CD4-positive, alpha-beta T cell (primary cell): ENCODE measurements around the gene RGS4. TPM values are rescaled to one million over a fixed set of nuclear protein-coding genes. Genes with fewer than 3 reads are reported as not detected.

ENCODE experiments used
- ATAC-seq: fragments of 200-7000 bp; cut with Tn5 transposase; one replicate; pipeline ENCODE4 v1.10.0; 2022; ENCODE audit warnings: mild to moderate bottlenecking; ENCODE audit not compliant: poor library complexity
- CTCF ChIA-PET: fragments of 350-600 bp; sonication (Branson Sonifier 250); formaldehyde crosslinking; loops from one replicate; lab custom pipeline; 2021; ENCODE audit warnings: antibody characterized with exemption, inconsistent platforms; lab: Charles Lee
- POLR2A ChIA-PET: fragments of 350-600 bp; sonication (Branson Sonifier 250); formaldehyde crosslinking; loops from one replicate; lab custom pipeline; 2021; ENCODE audit warnings: antibody characterized with exemption, inconsistent platforms; lab: Charles Lee
- DNase-seq, 14 experiments: peaks; one replicate each; pipeline ENCODE4 v3.0.0-alpha.2; 2013 to 2020; ENCODE audit warnings: mixed read lengths in 2 of 14
- H3K27ac ChIP-seq, 2 donors: one replicate each; pipeline versions ENCODE4 v1.5.1 to v1.7.0; 2013; ENCODE audit warnings: low read length in 2 of 2, low read depth in 1 of 2, mild to moderate bottlenecking in 1 of 2
- H3K27me3 ChIP-seq, 2 experiments: 1 replicate in 1 of 2; 2 replicates in 1 of 2; pipeline versions ENCODE4 v1.6.1 to v1.7.0; 2013; ENCODE audit warnings: low read length in 2 of 2, control low read depth in 1 of 2, mild to moderate bottlenecking in 1 of 2, moderate library complexity in 1 of 2; ENCODE audit not compliant: insufficient read depth in 2 of 2, control insufficient read depth in 1 of 2
- H3K36me3 ChIP-seq: one replicate; pipeline ENCODE4 v1.6.1; 2013; ENCODE audit warnings: low read length, control low read depth; ENCODE audit not compliant: insufficient read depth
- H3K4me1 ChIP-seq: one replicate; pipeline ENCODE4 v1.6.1; 2013; ENCODE audit warnings: low read length, control low read depth; ENCODE audit not compliant: insufficient read depth
- H3K4me3 ChIP-seq: one replicate; pipeline ENCODE4 v1.5.1; 2013; ENCODE audit warnings: mild to moderate bottlenecking, low read length, moderate library complexity
- H3K9me3 ChIP-seq, 2 experiments: 1 replicate in 1 of 2; 2 replicates in 1 of 2; pipeline versions ENCODE4 v1.6.1 to v1.7.0; 2013; ENCODE audit warnings: low read length in 2 of 2, mild to moderate bottlenecking in 2 of 2, control low read depth in 1 of 2, moderate library complexity in 1 of 2; ENCODE audit not compliant: control insufficient read depth in 1 of 2, insufficient read depth in 1 of 2
- H3K27ac Mint-ChIP-seq: one replicate; pipeline ENCODE4 v1.8.0; 2020; ENCODE audit warnings: mixed read lengths
- H3K27me3 Mint-ChIP-seq: one replicate; pipeline ENCODE4 v1.8.0; 2021; ENCODE audit warnings: mixed read lengths
- H3K36me3 Mint-ChIP-seq: one replicate; pipeline ENCODE4 v1.8.0; 2021; ENCODE audit warnings: low read depth, mixed read lengths
- H3K4me1 Mint-ChIP-seq: one replicate; pipeline ENCODE4 v1.8.0; 2021; ENCODE audit warnings: low read depth, mixed read lengths
- H3K4me3 Mint-ChIP-seq: one replicate; pipeline ENCODE4 v1.8.0; 2020; ENCODE audit warnings: mild to moderate bottlenecking, mixed read lengths
- H3K9me3 Mint-ChIP-seq: one replicate; pipeline ENCODE4 v1.8.0; 2020; ENCODE audit warnings: mixed read lengths
- intact Hi-C, 2 experiments: fragments of 100-400 bp; cut with DNase I in 1 of 2; cut with micrococcal nuclease in 1 of 2; formaldehyde crosslinking; loops; one replicate each; pipeline versions ENCODE4 v1.15.1 to v1.9.0; 2023 to 2025; cut with DNase I, micrococcal nuclease
- total RNA-seq, 174 experiments: library from RNA in 2 of 174; stranded (reverse) in 2 of 174; gene quantifications; one replicate each; pipeline ENCODE4 v1.2.3 and lab custom pipeline; 2021 to 2026
- TF ChIP-seq, protein P1 (sequence below): fragments of 200-600 bp; IDR thresholded peaks from one replicate; pipeline ENCODE4 v1.8.0; 2022; ENCODE audit warnings: antibody characterized with exemption, mild to moderate bottlenecking

Gene RGS4
- total RNA-seq, 2 experiments from 2014 or later: not detected

DNA sequence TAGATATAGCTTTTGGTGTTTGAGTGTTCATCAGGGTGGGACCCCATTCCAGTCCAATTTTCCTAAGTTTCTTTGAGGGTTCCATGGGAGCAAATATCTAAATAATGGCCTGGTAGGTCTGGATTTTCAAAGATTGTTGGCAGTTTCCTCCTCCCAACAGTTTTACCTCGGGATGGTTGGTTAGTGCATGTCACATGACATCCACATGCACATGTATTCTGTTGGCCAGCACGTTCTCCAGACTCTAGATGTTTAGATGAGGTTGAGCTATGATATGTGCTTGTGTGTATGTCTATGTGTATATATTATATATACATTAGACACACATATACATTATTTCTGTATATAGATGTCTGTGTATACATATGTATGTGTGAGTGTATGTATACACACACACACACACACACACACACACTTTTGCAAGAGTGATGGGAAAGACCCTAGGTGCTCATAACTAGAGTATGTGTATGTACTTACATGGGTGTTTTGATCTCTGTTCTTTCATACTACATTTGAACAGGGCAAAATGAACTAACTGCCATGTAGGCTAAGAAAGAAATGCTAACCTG, 5.6 kb downstream of the RGS4 start:
- CTCF ChIA-PET: no interaction called here
- no peak overlapping the region for H3K4me3 Mint-ChIP-seq
- no peaks in the 10 kb centered on the region for H3K9me3 Mint-ChIP-seq
- Histone ChIP-seq H3K9me3 (no peaks in the 10 kb centered on the region), H3K4me1 (no peaks in the 10 kb centered on the region), H3K4me3 (no peak overlapping the region), H3K27me3 (peaks cover 8 to 18% of the 10 kb centered on the region in 2 experiments), H3K36me3 (no peaks in the 10 kb centered on the region), H3K27ac (no peak overlapping the region)
- no peak for DNase-seq
- no peaks in the 10 kb centered on the region for H3K36me3 Mint-ChIP-seq
- POLR2A ChIA-PET: no interaction called here
- no peak for ATAC-seq
- H3K27me3 Mint-ChIP-seq: peaks cover 55% of the 10 kb centered on the region
- no peak overlapping the region for H3K27ac Mint-ChIP-seq
- intact Hi-C loops: loop anchor here in 1 of 2 experiments (5.0 kb wide), 1 partner anchor 243 kb away; no protein-coding TSS in a partner anchor
- no peaks in the 10 kb centered on the region for H3K4me1 Mint-ChIP-seq
- TF ChIP-seq, protein P1, sequence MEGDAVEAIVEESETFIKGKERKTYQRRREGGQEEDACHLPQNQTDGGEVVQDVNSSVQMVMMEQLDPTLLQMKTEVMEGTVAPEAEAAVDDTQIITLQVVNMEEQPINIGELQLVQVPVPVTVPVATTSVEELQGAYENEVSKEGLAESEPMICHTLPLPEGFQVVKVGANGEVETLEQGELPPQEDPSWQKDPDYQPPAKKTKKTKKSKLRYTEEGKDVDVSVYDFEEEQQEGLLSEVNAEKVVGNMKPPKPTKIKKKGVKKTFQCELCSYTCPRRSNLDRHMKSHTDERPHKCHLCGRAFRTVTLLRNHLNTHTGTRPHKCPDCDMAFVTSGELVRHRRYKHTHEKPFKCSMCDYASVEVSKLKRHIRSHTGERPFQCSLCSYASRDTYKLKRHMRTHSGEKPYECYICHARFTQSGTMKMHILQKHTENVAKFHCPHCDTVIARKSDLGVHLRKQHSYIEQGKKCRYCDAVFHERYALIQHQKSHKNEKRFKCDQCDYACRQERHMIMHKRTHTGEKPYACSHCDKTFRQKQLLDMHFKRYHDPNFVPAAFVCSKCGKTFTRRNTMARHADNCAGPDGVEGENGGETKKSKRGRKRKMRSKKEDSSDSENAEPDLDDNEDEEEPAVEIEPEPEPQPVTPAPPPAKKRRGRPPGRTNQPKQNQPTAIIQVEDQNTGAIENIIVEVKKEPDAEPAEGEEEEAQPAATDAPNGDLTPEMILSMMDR: no peak

DNA sequence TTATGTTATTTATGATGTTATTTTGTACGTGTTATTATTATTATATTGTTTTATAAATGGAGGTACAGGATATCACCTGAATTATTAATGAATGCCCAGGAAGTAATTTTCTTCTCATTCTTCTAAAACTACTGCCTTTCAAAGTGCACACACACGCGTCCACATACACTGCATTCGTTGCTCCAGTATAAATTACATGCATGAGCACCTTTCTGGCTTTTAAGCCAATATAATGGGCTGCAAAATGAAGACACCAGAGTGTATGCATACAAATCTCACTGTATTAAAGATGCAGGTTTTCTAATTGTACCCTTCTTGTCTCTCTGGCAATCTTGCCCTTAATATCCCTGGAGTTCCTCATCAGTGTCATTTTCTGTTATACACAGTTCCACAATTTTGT, 6.9 kb downstream of the RGS4 start:
- no peaks in the 10 kb centered on the region for H3K4me1 ChIP-seq
- TF ChIP-seq, protein P1: no peak
- H3K4me1 Mint-ChIP-seq: no peaks in the 10 kb centered on the region
- no peaks in the 10 kb centered on the region for H3K36me3 Mint-ChIP-seq
- no peak overlapping the region for H3K4me3 Mint-ChIP-seq
- no peak for ATAC-seq
- H3K27me3 Mint-ChIP-seq: peaks cover 47% of the 10 kb centered on the region
- no peak overlapping the region for H3K27ac ChIP-seq
- ChIA-PET POLR2A (no interaction called here), CTCF (no interaction called here)
- H3K9me3 Mint-ChIP-seq: no peaks in the 10 kb centered on the region
- intact Hi-C loops: no loop called here
- no peak for DNase-seq
- H3K27me3 ChIP-seq: peaks cover 3 to 11% of the 10 kb centered on the region in 2 experiments
- no peaks in the 10 kb centered on the region for H3K36me3 ChIP-seq
- H3K4me3 ChIP-seq: no peak overlapping the region
- H3K27ac Mint-ChIP-seq: no peak overlapping the region
- no peaks in the 10 kb centered on the region for H3K9me3 ChIP-seq

DNA sequence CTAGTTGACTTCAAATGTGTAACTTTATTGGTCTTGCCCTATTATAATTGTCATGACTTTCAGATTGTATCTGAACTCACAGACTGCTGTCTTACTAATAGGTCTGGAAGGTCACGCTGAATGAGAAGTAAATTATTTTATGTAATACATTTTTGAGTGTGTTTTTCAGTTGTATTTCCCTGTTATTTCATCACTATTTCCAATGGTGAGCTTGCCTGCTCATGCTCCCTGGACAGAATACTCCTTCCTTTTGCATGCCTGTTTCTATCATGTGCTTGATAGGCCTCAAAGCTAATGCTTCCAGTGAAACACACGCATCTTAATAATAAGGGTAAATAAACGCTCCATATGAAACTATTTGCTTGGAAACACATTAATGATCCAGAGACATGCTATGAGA, 7.3 kb downstream of the RGS4 start:
- Mint-ChIP-seq H3K4me1 (no peaks in the 10 kb centered on the region), H3K36me3 (no peaks in the 10 kb centered on the region), H3K4me3 (no peak overlapping the region), H3K27ac (no peak overlapping the region), H3K27me3 (peaks cover 46% of the 10 kb centered on the region), H3K9me3 (no peaks in the 10 kb centered on the region)
- CTCF ChIA-PET: no interaction called here
- H3K27ac ChIP-seq: no peak overlapping the region
- H3K4me3 ChIP-seq: no peak overlapping the region
- DNase-seq (no peak), ATAC-seq (no peak)
- H3K36me3 ChIP-seq: no peaks in the 10 kb centered on the region
- no peaks in the 10 kb centered on the region for H3K4me1 ChIP-seq
- peaks cover 3 to 9% of the 10 kb centered on the region in 2 experiments for H3K27me3 ChIP-seq
- TF ChIP-seq, protein P1: no peak
- no peaks in the 10 kb centered on the region for H3K9me3 ChIP-seq
- intact Hi-C loops: no loop called here
- POLR2A ChIA-PET: no interaction called here
